GM20000 (cell line): ENCODE results near the gene NRG2.

Experiments used
- DNase-seq: peaks from one replicate; pipeline ENCODE4 v3.0.0; 2012; ENCODE audit warnings: low spot score
- CTCF ChIP-seq: IDR thresholded peaks from 2 replicates; pipeline ENCODE4 v1.5.1; 2012; ENCODE audit warnings: mild to moderate bottlenecking, control low read depth; ENCODE audit errors: extremely low read depth, missing control alignments

The NRG2 gene

GRCh38 chr5:139966856-139967255 lies 76.2 kb downstream of the NRG2 start:
- no peak for DNase-seq

GRCh38 chr5:139964994-139965565 lies 78.0 kb downstream of the NRG2 start:
- no peak for DNase-seq
- no peak for TF ChIP-seq CTCF

More at GRCh38 chr5:139966856-139967255, 76.2 kb downstream of the NRG2 start:
- TF ChIP-seq CTCF: no peak

- DNase-seq: no peak
- TF ChIP-seq CTCF: no peak
Observed at GRCh38 chr5:139964266-139964993, 78.7 kb downstream of the NRG2 start.

- TF ChIP-seq CTCF: no peak
- DNase-seq: no peak
Observed at GRCh38 chr5:139962445-139962844, 80.7 kb downstream of the NRG2 start.

- peak; percentile 42 for DNase-seq
- TF ChIP-seq CTCF: no peak
Observed at GRCh38 chr5:139961435-139962157, 81.5 kb downstream of the NRG2 start.

GRCh38 chr5:139960723-139961383 lies 82.2 kb downstream of the NRG2 start:
- no peak for DNase-seq
- TF ChIP-seq CTCF: no peak
